Esophagus muscularis mucosa (tissue), 3 donors: ENCODE measurements around the gene TMEM17.

Experiments
- POLR2A ChIP-seq: fragments of 450-650 bp; IDR thresholded peaks from one replicate; pipeline ENCODE4 v1.6.1; 2017; ENCODE audit warnings: antibody characterized with exemption, moderate library complexity, mild to moderate bottlenecking, low read depth
- POLR2AphosphoS5 ChIP-seq, 2 donors: sonication (generic); formaldehyde crosslinking; IDR thresholded peaks; one replicate each; pipeline ENCODE4 v1.6.1; 2017; ENCODE audit warnings: antibody characterized with exemption in 2 of 2
- TF ChIP-seq, protein P1 (sequence below), 3 experiments: fragments of 200-600 bp in 2 of 3; fragments of 450-650 bp in 1 of 3; sonication (generic) in 2 of 3; IDR thresholded peaks; one replicate each; pipeline ENCODE4 v1.5.1; 2017 to 2019; ENCODE audit warnings: antibody characterized with exemption in 3 of 3, mild to moderate bottlenecking in 2 of 3, moderate library complexity in 1 of 3

DNA sequence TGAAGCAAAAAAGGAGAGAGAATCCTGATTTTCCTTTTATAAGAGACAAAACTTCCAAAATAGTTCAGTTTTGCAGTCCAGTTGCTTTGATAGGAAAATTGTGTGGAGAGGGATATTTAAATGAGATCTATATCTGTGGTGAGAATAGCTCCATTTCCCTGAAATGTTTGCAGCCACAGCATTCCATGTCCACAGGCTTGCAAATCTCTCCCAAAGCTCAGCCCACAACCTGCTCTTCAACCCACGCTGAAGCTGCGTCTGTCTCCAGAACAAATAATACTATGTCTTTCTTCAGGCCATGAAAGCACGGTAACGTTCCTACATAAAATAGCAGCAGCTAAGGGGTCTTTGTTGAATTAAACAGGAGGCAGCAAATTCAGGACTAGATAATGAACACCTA lies 31.8 kb downstream of the TMEM17 start:
- TF ChIP-seq POLR2A (no peak), POLR2AphosphoS5 (IDR thresholded peaks at IDR 0.05) (no peak)
- TF ChIP-seq, protein P1, sequence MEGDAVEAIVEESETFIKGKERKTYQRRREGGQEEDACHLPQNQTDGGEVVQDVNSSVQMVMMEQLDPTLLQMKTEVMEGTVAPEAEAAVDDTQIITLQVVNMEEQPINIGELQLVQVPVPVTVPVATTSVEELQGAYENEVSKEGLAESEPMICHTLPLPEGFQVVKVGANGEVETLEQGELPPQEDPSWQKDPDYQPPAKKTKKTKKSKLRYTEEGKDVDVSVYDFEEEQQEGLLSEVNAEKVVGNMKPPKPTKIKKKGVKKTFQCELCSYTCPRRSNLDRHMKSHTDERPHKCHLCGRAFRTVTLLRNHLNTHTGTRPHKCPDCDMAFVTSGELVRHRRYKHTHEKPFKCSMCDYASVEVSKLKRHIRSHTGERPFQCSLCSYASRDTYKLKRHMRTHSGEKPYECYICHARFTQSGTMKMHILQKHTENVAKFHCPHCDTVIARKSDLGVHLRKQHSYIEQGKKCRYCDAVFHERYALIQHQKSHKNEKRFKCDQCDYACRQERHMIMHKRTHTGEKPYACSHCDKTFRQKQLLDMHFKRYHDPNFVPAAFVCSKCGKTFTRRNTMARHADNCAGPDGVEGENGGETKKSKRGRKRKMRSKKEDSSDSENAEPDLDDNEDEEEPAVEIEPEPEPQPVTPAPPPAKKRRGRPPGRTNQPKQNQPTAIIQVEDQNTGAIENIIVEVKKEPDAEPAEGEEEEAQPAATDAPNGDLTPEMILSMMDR (IDR thresholded peaks at IDR 0.05): no peak
